Left ventricle myocardium inferior (tissue), 1 donor: ENCODE data around the gene NRXN3. TPM values are rescaled to one million over a fixed set of nuclear protein-coding genes. Genes with fewer than 3 reads are reported as not detected.

Experiments used
- DNase-seq: peaks from one replicate; pipeline ENCODE4 v3.0.0-alpha.2; 2020
- H3K27ac ChIP-seq: fragments of 200-600 bp; replicated peaks from 2 replicates; pipeline ENCODE4 v1.8.0; 2021
- H3K27me3 ChIP-seq: fragments of 200-600 bp; 2 replicates; pipeline ENCODE4 v1.8.0; 2021; ENCODE audit warnings: low read depth
- H3K36me3 ChIP-seq: fragments of 200-600 bp; 2 replicates; pipeline ENCODE4 v1.8.0; 2021
- H3K4me1 ChIP-seq: fragments of 200-600 bp; 2 replicates; pipeline ENCODE4 v1.8.0; 2021
- H3K4me3 ChIP-seq: fragments of 200-600 bp; 2 replicates; pipeline ENCODE4 v1.8.0; 2021; ENCODE audit warnings: mild to moderate bottlenecking, moderate library complexity
- H3K9me3 ChIP-seq: fragments of 200-600 bp; replicated peaks from 2 replicates; pipeline ENCODE4 v1.8.0; 2021
- CTCF ChIP-seq: fragments of 200-600 bp; IDR thresholded peaks from 2 replicates; pipeline ENCODE4 v1.8.0; 2021; ENCODE audit warnings: antibody characterized with exemption, mild to moderate bottlenecking, borderline replicate concordance
- intact Hi-C: fragments of 100-400 bp; cut with micrococcal nuclease; formaldehyde crosslinking; loops from one replicate; pipeline ENCODE4 v1.11.0; 2022
- total RNA-seq: library from RNA; stranded (reverse); fragmentation: NEBNext Ultra II Directional; extraction: Animal tissue kit (Norgen Biotek cat#: 25700); gene quantifications from one replicate; pipeline ENCODE4 v1.2.1, GENCODE V29; 2021
- donor health status: DM: no; HTN: yes; CAD: no; lungs with severe emphysema.

NRXN3 gene
- total RNA-seq, 1 donor from 2014 or later, result 1.2 TPM

GRCh38 chr14:79487632-79488031 lies 1317.5 kb downstream of the NRXN3 start:
- intact Hi-C loops, result no loop called here
- H3K36me3 ChIP-seq, result no peaks in the 10 kb centered on the region
- TF ChIP-seq CTCF, result no peak

GRCh38 chr14:79491161-79491560 lies 1321.0 kb downstream of the NRXN3 start:
- no peaks in the 10 kb centered on the region for H3K27me3 ChIP-seq

More at GRCh38 chr14:79487632-79488031, 1317.5 kb downstream of the NRXN3 start:
- Histone ChIP-seq H3K4me3 (no peak overlapping the region), H3K4me1 (no peaks in the 10 kb centered on the region), H3K9me3 (no peaks in the 10 kb centered on the region), H3K27me3 (no peaks in the 10 kb centered on the region), H3K27ac (no peak overlapping the region)
- no peak for DNase-seq

GRCh38 chr14:79493081-79493645 lies 1323.0 kb downstream of the NRXN3 start:
- H3K36me3 ChIP-seq, result no peaks in the 10 kb centered on the region
- no peaks in the 10 kb centered on the region for H3K9me3 ChIP-seq
- TF ChIP-seq CTCF, result no peak
- no peak overlapping the region for H3K4me3 ChIP-seq
- no peak for DNase-seq
- no peaks in the 10 kb centered on the region for H3K4me1 ChIP-seq
- intact Hi-C loops, result no loop called here
- H3K27ac ChIP-seq, result no peak overlapping the region
- H3K27me3 ChIP-seq, result no peaks in the 10 kb centered on the region

More at GRCh38 chr14:79491161-79491560, 1321.0 kb downstream of the NRXN3 start:
- DNase-seq, result no peak
- intact Hi-C loops, result no loop called here
- H3K4me1 ChIP-seq, result no peaks in the 10 kb centered on the region
- no peak overlapping the region for H3K4me3 ChIP-seq
- no peaks in the 10 kb centered on the region for H3K9me3 ChIP-seq
- H3K27ac ChIP-seq, result no peak overlapping the region
- no peaks in the 10 kb centered on the region for H3K36me3 ChIP-seq
- TF ChIP-seq CTCF, result no peak

GRCh38 chr14:79496701-79497100 lies 1326.5 kb downstream of the NRXN3 start:
- intact Hi-C loops, result no loop called here

GRCh38 chr14:79500489-79500888 lies 1330.3 kb downstream of the NRXN3 start:
- H3K9me3 ChIP-seq, result no peaks in the 10 kb centered on the region
- intact Hi-C loops, result no loop called here
- H3K27ac ChIP-seq, result no peak overlapping the region
- no peak for DNase-seq
- no peak overlapping the region for H3K4me3 ChIP-seq
- no peak for TF ChIP-seq CTCF
- H3K36me3 ChIP-seq, result no peaks in the 10 kb centered on the region
- H3K4me1 ChIP-seq, result no peaks in the 10 kb centered on the region
- H3K27me3 ChIP-seq, result no peaks in the 10 kb centered on the region

More at GRCh38 chr14:79496701-79497100, 1326.5 kb downstream of the NRXN3 start:
- no peak for DNase-seq
- Histone ChIP-seq H3K27me3 (no peaks in the 10 kb centered on the region), H3K27ac (no peak overlapping the region), H3K4me1 (no peaks in the 10 kb centered on the region), H3K9me3 (no peaks in the 10 kb centered on the region), H3K36me3 (no peaks in the 10 kb centered on the region), H3K4me3 (no peak overlapping the region)
- TF ChIP-seq CTCF, result no peak
